ENCODE measurements around the gene LIPA. TPM values are rescaled to one million over a fixed set of nuclear protein-coding genes. Genes with fewer than 3 reads are reported as not detected.
A peak's percentile ranks its signal among the peaks of the same experiment; 100 is the strongest.

Gene LIPA
- polyA plus RNA-seq, 1 donor (not counting 4 experiments of a cell fraction or from before 2014, with no cell fraction given), result 156 TPM

- Histone ChIP-seq H3K9me1 (ENCODE audit: control insufficient read depth, extremely low read depth, insufficient read depth, low read length) (no peaks in the 10 kb centered on the region), H4K20me1 (ENCODE audit: control insufficient read depth, extremely low read depth, insufficient read depth, low read length) (no peaks in the 10 kb centered on the region), H3K9ac (ENCODE audit: control insufficient read depth, extremely low read depth, insufficient read depth, low read length) (no peak overlapping the region), H3K4me1 (ENCODE audit: control insufficient read depth, extremely low read depth, insufficient read depth, low read length) (peaks cover 29% of the 10 kb centered on the region), H3K36me3 (ENCODE audit: control insufficient read depth in 2 of 2, extremely low read depth in 1 of 2, insufficient read depth in 2 of 2, low read length in 2 of 2) (no peaks in the 10 kb centered on the region), H3K27ac (ENCODE audit: control insufficient read depth, insufficient read depth, low read length) (peak overlapping the region; percentile 6), H3K4me3 (ENCODE audit: control insufficient read depth in 2 of 3, extremely low read depth in 1 of 3, insufficient read depth in 2 of 3, low read depth in 1 of 3, low read length in 3 of 3) (no peak overlapping the region), H3K79me2 (ENCODE audit: control insufficient read depth, insufficient read depth, low read length) (no peaks in the 10 kb centered on the region), H3K9me3 (ENCODE audit: control insufficient read depth, low read depth, low read length) (peaks cover 4% of the 10 kb centered on the region), H3K4me2 (ENCODE audit: control insufficient read depth, extremely low read depth, insufficient read depth, low read depth, low read length) (peak overlapping the region; percentile 23), H3K27me3 (ENCODE audit: control insufficient read depth, extremely low read depth, insufficient read depth, low read length) (no peaks in the 10 kb centered on the region), H2AFZ (ENCODE audit: control insufficient read depth, low read length) (peak overlapping the region; percentile 18)
- dilution Hi-C loops (cut with MboI; ENCODE audit: extremely low pct_ligation_motif_present, low sequenced_read_pairs), result no loop called here
- FAIRE-seq (peak; percentile 88), DNase-seq (ENCODE audit: low read depth, low spot score) (no peak)
- TF ChIP-seq CTCF (optimal IDR thresholded peaks at IDR 0.05 in 1 of 3, IDR thresholded peaks at IDR 0.05 in 1 of 3, conservative IDR thresholded peaks at IDR 0.05 in 1 of 3; ENCODE audit: extremely low read depth in 1 of 3, insufficient read depth in 2 of 3, low read length in 3 of 3), result no peak
Measured at GRCh38 chr10:89262086-89263051, 10.8 kb upstream of the LIPA start.

- no peak overlapping the region for H3K27ac ChIP-seq (ENCODE audit: control insufficient read depth, insufficient read depth, low read length)
- DNase-seq (ENCODE audit: low read depth, low spot score), result no peak
- no peaks in the 10 kb centered on the region for H3K9me3 ChIP-seq (ENCODE audit: control insufficient read depth, low read depth, low read length)
- no peak overlapping the region for H2AFZ ChIP-seq (ENCODE audit: control insufficient read depth, low read length)
- no peak overlapping the region for H3K4me3 ChIP-seq (ENCODE audit: control insufficient read depth in 2 of 3, extremely low read depth in 1 of 3, insufficient read depth in 2 of 3, low read depth in 1 of 3, low read length in 3 of 3)
- TF ChIP-seq CTCF (optimal IDR thresholded peaks at IDR 0.05 in 1 of 3, IDR thresholded peaks at IDR 0.05 in 1 of 3, conservative IDR thresholded peaks at IDR 0.05 in 1 of 3; ENCODE audit: extremely low read depth in 1 of 3, insufficient read depth in 2 of 3, low read length in 3 of 3), result no peak
- no peak for TF ChIP-seq EZH2 (IDR thresholded peaks at IDR 0.05; ENCODE audit: low read length)
- no peaks in the 10 kb centered on the region for H3K9me1 ChIP-seq (ENCODE audit: control insufficient read depth, extremely low read depth, insufficient read depth, low read length)
- peaks cover 29% of the 10 kb centered on the region for H3K4me1 ChIP-seq (ENCODE audit: control insufficient read depth, extremely low read depth, insufficient read depth, low read length)
- no peak overlapping the region for H3K4me2 ChIP-seq (ENCODE audit: control insufficient read depth, extremely low read depth, insufficient read depth, low read depth, low read length)
- H3K79me2 ChIP-seq (ENCODE audit: control insufficient read depth, insufficient read depth, low read length), result no peaks in the 10 kb centered on the region
- H3K9ac ChIP-seq (ENCODE audit: control insufficient read depth, extremely low read depth, insufficient read depth, low read length), result no peak overlapping the region
- no peak for FAIRE-seq
- dilution Hi-C loops (cut with MboI; ENCODE audit: extremely low pct_ligation_motif_present, low sequenced_read_pairs), result no loop called here
- no peaks in the 10 kb centered on the region for H4K20me1 ChIP-seq (ENCODE audit: control insufficient read depth, extremely low read depth, insufficient read depth, low read length)
- H3K27me3 ChIP-seq (ENCODE audit: control insufficient read depth, extremely low read depth, insufficient read depth, low read length), result no peaks in the 10 kb centered on the region
- no peaks in the 10 kb centered on the region for H3K36me3 ChIP-seq (ENCODE audit: control insufficient read depth in 2 of 2, extremely low read depth in 1 of 2, insufficient read depth in 2 of 2, low read length in 2 of 2)
Measured at GRCh38 chr10:89258881-89259280, 7.3 kb upstream of the LIPA start.
